Coronary artery (tissue), 2 donors: ENCODE results near the gene TNFRSF8.

ENCODE experiments used
- DNase-seq: peaks from one replicate; pipeline ENCODE4 v3.0.0-alpha.2; 2017; ENCODE audit warnings: low spot score
- H3K27ac ChIP-seq, 2 donors: fragments of 200-600 bp; sonication (generic); one replicate each; pipeline ENCODE4 v1.5.1; 2016 to 2019
- H3K4me3 ChIP-seq: fragments of 200-600 bp; sonication (generic); 2 replicates; pipeline ENCODE4 v1.5.1; 2016; ENCODE audit warnings: mild to moderate bottlenecking, moderate library complexity
- CTCF ChIP-seq: fragments of 200-600 bp; sonication (generic); IDR thresholded peaks from one replicate; pipeline ENCODE4 v1.5.1; 2019; ENCODE audit warnings: antibody characterized with exemption

The TNFRSF8 gene

GRCh38 chr1:12121212-12122003 lies 58.3 kb downstream of the TNFRSF8 start:
- no peak overlapping the region for H3K27ac ChIP-seq
- no peak for DNase-seq
- no peak for TF ChIP-seq CTCF

GRCh38 chr1:12123172-12123571 lies 60.1 kb downstream of the TNFRSF8 start:
- H3K27ac ChIP-seq = no peak overlapping the region
- no peak for DNase-seq
- TF ChIP-seq CTCF = no peak
- H3K4me3 ChIP-seq = no peak overlapping the region

More at GRCh38 chr1:12121212-12122003, 58.3 kb downstream of the TNFRSF8 start:
- no peak overlapping the region for H3K4me3 ChIP-seq

GRCh38 chr1:12124693-12125421 lies 61.8 kb downstream of the TNFRSF8 start:
- DNase-seq = no peak
- TF ChIP-seq CTCF = peak; percentile 95
- no peak overlapping the region for H3K27ac ChIP-seq
- no peak overlapping the region for H3K4me3 ChIP-seq

GRCh38 chr1:12125422-12126355 lies 62.6 kb downstream of the TNFRSF8 start:
- no peak for DNase-seq
- no peak overlapping the region for H3K4me3 ChIP-seq
- no peak for TF ChIP-seq CTCF
- H3K27ac ChIP-seq = peak overlapping the region in 1 of 2 donors; percentile 19

GRCh38 chr1:12126781-12127180 lies 63.7 kb downstream of the TNFRSF8 start:
- Histone ChIP-seq H3K27ac (no peak overlapping the region), H3K4me3 (no peak overlapping the region)
- TF ChIP-seq CTCF = no peak

GRCh38 chr1:12127206-12127810 lies 64.2 kb downstream of the TNFRSF8 start:
- Histone ChIP-seq H3K27ac (no peak overlapping the region), H3K4me3 (no peak overlapping the region)
- no peak for DNase-seq
- no peak for TF ChIP-seq CTCF

More at GRCh38 chr1:12126781-12127180, 63.7 kb downstream of the TNFRSF8 start:
- no peak for DNase-seq
